PC-3 (cell line): ENCODE results near the gene CEP290. TPM values are rescaled to one million over a fixed set of nuclear protein-coding genes. Genes with fewer than 3 reads are reported as not detected.

ENCODE experiments used
- ATAC-seq: fragments of 200-7000 bp; cut with Tn5 transposase; 2 replicates; pipeline ENCODE4 v1.9.1; 2020; ENCODE audit warnings: mild to moderate bottlenecking, moderate library complexity
- Bru-seq: library from RNA; stranded (reverse); fragments of 400-500 nt; gene quantifications from one replicate; lab custom pipeline; 2021; lab: Mats Ljungman, UMichigan
- BruChase-seq, 2 experiments: library from RNA; stranded (reverse); fragments of 400-500 nt; gene quantifications; one replicate each; lab custom pipeline; 2021; lab: Mats Ljungman, UMichigan
- BruUV-seq: library from RNA; stranded (reverse); fragments of 400-500 nt; replicated peaks from 2 replicates; lab custom pipeline; 2021; lab: Mats Ljungman, UMichigan
- CTCF ChIA-PET: fragments of 300-600 bp; sonication (Branson Sonifier 250); formaldehyde crosslinking; loops from one replicate; lab custom pipeline; 2022; ENCODE audit warnings: antibody characterized with exemption; lab: Charles Lee
- POLR2A ChIA-PET: fragments of 300-600 bp; sonication (Branson Sonifier 250); formaldehyde crosslinking; loops from one replicate; lab custom pipeline; 2022; ENCODE audit warnings: antibody characterized with exemption; ENCODE audit not compliant: unreplicated experiment; lab: Charles Lee
- DNase-seq: peaks from one replicate; pipeline ENCODE4 v3.0.0-alpha.2; 2015
- H2AFZ ChIP-seq: fragments of 300-600 bp; sonication (generic); 2 replicates; pipeline ENCODE4 v1.6.0; 2016; ENCODE audit warnings: antibody characterized with exemption, low read length
- H3F3A ChIP-seq: fragments of 300-600 bp; sonication (generic); one replicate; pipeline ENCODE4 v1.6.0; 2017; ENCODE audit warnings: antibody characterized with exemption, low read length, control low read depth, mild to moderate bottlenecking; ENCODE audit not compliant: unreplicated experiment
- H3K27ac ChIP-seq: fragments of 300-600 bp; sonication (generic); 2 replicates; pipeline ENCODE4 v1.5.1; 2016; ENCODE audit warnings: mild to moderate bottlenecking, low read length
- H3K27me3 ChIP-seq: fragments of 300-600 bp; sonication (generic); 2 replicates; pipeline ENCODE4 v1.6.1; 2016; ENCODE audit warnings: low read length, mixed read lengths
- H3K36me3 ChIP-seq: fragments of 300-600 bp; sonication (generic); 2 replicates; pipeline ENCODE4 v1.6.1; 2016; ENCODE audit warnings: low read depth, mixed run types, low read length, mixed read lengths
- H3K4me1 ChIP-seq: fragments of 300-600 bp; sonication (generic); 2 replicates; pipeline ENCODE4 v1.5.1; 2016; ENCODE audit warnings: low read length; ENCODE audit not compliant: insufficient read depth
- H3K4me2 ChIP-seq: fragments of 300-600 bp; sonication (generic); 2 replicates; pipeline ENCODE4 v1.6.0; 2016; ENCODE audit warnings: low read length
- H3K4me3 ChIP-seq: fragments of 300-600 bp; sonication (generic); 2 replicates; pipeline ENCODE4 v1.5.1; 2016; ENCODE audit warnings: mild to moderate bottlenecking, low read length, mixed read lengths
- H3K79me2 ChIP-seq: fragments of 300-600 bp; sonication (generic); 2 replicates; pipeline ENCODE4 v1.6.1; 2017; ENCODE audit warnings: low read length, mixed read lengths
- H3K9ac ChIP-seq: fragments of 300-600 bp; sonication (generic); 2 replicates; pipeline ENCODE4 v1.6.0; 2016; ENCODE audit warnings: mild to moderate bottlenecking, low read length
- H3K9me2 ChIP-seq: fragments of 300-600 bp; sonication (generic); replicated peaks from 2 replicates; pipeline ENCODE4 v1.6.1; 2016; ENCODE audit warnings: mixed run types, low read length, mixed read lengths
- H3K9me3 ChIP-seq: fragments of 300-600 bp; sonication (generic); 2 replicates; pipeline ENCODE4 v1.6.1; 2016; ENCODE audit warnings: low read length, mixed read lengths
- H4K20me1 ChIP-seq: fragments of 300-600 bp; sonication (generic); 2 replicates; pipeline ENCODE4 v1.6.1; 2016; ENCODE audit warnings: low read length, mixed read lengths
- EZH2 ChIP-seq: fragments of 300-600 bp; sonication (generic); IDR thresholded peaks from one replicate; pipeline ENCODE4 v1.6.1; 2017; ENCODE audit warnings: antibody characterized with exemption, mild to moderate bottlenecking, low read length; ENCODE audit not compliant: unreplicated experiment
- EZH2phosphoT487 ChIP-seq: fragments of 300-600 bp; sonication (generic); IDR thresholded peaks from 2 replicates; pipeline ENCODE4 v1.6.1; 2018; ENCODE audit warnings: mild to moderate bottlenecking, antibody characterized with exemption, low read length, borderline replicate concordance
- intact Hi-C: fragments of 100-400 bp; cut with micrococcal nuclease; formaldehyde crosslinking; loops from 2 replicates; pipeline ENCODE4 v1.9.0; 2023
- long read RNA-seq: library from polyadenylated mRNA; unstranded; transcript quantifications from one replicate; pipeline ENCODE4 v2.0.0, GENCODE V29; 2021; ENCODE audit not compliant: unreplicated experiment
- total RNA-seq: library from RNA; depleted of rRNA; stranded (reverse); fragments of >200 nt; gene quantifications from 2 replicates; pipeline ENCODE4 v1.2.3, GENCODE V29; 2014; rRNA removed
- TF ChIP-seq, protein P1 (sequence below): fragments of 300-600 bp; sonication (generic); conservative IDR thresholded peaks from 2 replicates; pipeline ENCODE4 v1.5.1; 2017; ENCODE audit warnings: antibody characterized with exemption, low read depth, mild to moderate bottlenecking, low read length

Gene CEP290, protein sequence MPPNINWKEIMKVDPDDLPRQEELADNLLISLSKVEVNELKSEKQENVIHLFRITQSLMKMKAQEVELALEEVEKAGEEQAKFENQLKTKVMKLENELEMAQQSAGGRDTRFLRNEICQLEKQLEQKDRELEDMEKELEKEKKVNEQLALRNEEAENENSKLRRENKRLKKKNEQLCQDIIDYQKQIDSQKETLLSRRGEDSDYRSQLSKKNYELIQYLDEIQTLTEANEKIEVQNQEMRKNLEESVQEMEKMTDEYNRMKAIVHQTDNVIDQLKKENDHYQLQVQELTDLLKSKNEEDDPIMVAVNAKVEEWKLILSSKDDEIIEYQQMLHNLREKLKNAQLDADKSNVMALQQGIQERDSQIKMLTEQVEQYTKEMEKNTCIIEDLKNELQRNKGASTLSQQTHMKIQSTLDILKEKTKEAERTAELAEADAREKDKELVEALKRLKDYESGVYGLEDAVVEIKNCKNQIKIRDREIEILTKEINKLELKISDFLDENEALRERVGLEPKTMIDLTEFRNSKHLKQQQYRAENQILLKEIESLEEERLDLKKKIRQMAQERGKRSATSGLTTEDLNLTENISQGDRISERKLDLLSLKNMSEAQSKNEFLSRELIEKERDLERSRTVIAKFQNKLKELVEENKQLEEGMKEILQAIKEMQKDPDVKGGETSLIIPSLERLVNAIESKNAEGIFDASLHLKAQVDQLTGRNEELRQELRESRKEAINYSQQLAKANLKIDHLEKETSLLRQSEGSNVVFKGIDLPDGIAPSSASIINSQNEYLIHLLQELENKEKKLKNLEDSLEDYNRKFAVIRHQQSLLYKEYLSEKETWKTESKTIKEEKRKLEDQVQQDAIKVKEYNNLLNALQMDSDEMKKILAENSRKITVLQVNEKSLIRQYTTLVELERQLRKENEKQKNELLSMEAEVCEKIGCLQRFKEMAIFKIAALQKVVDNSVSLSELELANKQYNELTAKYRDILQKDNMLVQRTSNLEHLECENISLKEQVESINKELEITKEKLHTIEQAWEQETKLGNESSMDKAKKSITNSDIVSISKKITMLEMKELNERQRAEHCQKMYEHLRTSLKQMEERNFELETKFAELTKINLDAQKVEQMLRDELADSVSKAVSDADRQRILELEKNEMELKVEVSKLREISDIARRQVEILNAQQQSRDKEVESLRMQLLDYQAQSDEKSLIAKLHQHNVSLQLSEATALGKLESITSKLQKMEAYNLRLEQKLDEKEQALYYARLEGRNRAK (N-terminal part only)
- 9.7 and 16.1 TPM in 2 replicates for total RNA-seq
- Bru-seq, nascent RNA, result percentile 69 among the genes with signal in this experiment
- percentile 68 among the genes with signal in this experiment for BruChase-seq, experiment 1, labeled RNA remaining after a 6-hour chase
- percentile 66 among the genes with signal in this experiment for BruChase-seq, experiment 2, labeled RNA remaining after a 2-hour chase
- long read RNA-seq, partial matches to known transcripts, result 16 of 18 reads
- long read RNA-seq, other reads (novel, unspliced or antisense), result 2 of 18 reads

DNA sequence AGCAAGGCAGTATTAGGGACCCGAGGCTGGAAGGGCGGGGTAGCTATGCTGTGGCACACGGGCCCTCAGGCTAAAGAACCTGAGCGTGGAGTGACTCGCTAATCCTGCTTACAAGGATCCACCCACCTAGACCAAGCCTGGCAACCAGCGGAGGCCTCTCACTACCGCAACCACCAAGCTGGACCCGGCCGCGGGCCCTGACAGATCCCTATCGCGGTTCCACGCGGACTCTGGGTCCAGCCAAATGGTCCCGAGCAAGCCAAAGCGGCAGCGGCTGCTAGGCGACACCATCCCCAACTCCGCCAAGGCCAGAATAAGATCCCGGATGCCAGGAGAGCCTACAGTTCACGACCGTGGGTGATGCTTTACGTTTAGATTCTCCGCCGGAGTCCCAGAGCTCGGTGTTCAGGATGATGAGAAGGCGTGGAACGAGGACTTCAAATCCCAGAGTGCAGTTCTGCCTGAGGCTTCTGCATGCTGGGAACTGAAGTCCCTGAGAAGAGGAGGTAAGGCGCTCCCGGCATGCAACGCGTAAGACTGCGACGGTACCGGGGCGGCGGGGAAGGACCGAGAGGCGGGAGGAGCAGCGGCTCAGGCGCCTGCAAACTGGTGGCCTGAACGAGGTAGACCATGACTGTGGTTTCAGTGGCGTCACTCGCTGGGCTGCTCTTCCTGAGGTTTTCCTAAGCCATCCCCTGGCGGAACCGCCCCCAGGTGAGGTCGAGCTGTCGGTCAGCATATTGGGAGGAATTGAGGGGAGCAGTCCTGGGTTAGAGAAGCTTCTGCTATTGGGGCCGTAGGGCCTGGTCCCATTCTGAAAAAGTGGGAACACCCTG, at the start of gene CEP290, which contains the start of gene TMTC3:
Gene CEP290 (minus strand): TSS at position 315 of the 836 bp plus-strand sequence. CDS start 781 bp downstream, outside the sequence.
Gene TMTC3 (plus strand): TSS at position 534 of the 836 bp plus-strand sequence. CDS start 6,009 bp downstream, outside the sequence.
- Histone ChIP-seq H2AFZ (peak within 1 kb of the TSS; percentile 93), H3K79me2 (peaks cover 40% of the 10 kb centered on the region), H3K9me2 (no peaks in the 10 kb centered on the region), H3K4me1 (peaks cover 14% of the 10 kb centered on the region), H3K4me2 (peak within 1 kb of the TSS; percentile 88), H3K9me3 (no peaks in the 10 kb centered on the region), H3K9ac (peak within 1 kb of the TSS; percentile 73), H3K27ac (peak within 1 kb of the TSS; percentile 66), H3F3A (no peaks in the 10 kb centered on the region), H4K20me1 (no peaks in the 10 kb centered on the region), H3K36me3 (no peaks in the 10 kb centered on the region), H3K4me3 (peak within 1 kb of the TSS; percentile 89), H3K27me3 (no peaks in the 10 kb centered on the region)
- ChIA-PET POLR2A (interaction anchor here (0.6 kb wide), 1 partner anchor 15 kb away, joined by 3 read pairs; no protein-coding TSS in a partner anchor), CTCF (interaction anchor here (0.6 kb wide), 1 partner anchor 1038 kb away, joined by 3 read pairs; no protein-coding TSS in a partner anchor)
- intact Hi-C loops, result no loop called here
- BruUV-seq, result no TSS peak
- no peak for TF ChIP-seq EZH2
- TF ChIP-seq, protein P1, sequence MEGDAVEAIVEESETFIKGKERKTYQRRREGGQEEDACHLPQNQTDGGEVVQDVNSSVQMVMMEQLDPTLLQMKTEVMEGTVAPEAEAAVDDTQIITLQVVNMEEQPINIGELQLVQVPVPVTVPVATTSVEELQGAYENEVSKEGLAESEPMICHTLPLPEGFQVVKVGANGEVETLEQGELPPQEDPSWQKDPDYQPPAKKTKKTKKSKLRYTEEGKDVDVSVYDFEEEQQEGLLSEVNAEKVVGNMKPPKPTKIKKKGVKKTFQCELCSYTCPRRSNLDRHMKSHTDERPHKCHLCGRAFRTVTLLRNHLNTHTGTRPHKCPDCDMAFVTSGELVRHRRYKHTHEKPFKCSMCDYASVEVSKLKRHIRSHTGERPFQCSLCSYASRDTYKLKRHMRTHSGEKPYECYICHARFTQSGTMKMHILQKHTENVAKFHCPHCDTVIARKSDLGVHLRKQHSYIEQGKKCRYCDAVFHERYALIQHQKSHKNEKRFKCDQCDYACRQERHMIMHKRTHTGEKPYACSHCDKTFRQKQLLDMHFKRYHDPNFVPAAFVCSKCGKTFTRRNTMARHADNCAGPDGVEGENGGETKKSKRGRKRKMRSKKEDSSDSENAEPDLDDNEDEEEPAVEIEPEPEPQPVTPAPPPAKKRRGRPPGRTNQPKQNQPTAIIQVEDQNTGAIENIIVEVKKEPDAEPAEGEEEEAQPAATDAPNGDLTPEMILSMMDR, result no peak
- no peak for TF ChIP-seq EZH2phosphoT487
- ATAC-seq (peak; percentile 97), DNase-seq (peak; percentile 99)

DNA sequence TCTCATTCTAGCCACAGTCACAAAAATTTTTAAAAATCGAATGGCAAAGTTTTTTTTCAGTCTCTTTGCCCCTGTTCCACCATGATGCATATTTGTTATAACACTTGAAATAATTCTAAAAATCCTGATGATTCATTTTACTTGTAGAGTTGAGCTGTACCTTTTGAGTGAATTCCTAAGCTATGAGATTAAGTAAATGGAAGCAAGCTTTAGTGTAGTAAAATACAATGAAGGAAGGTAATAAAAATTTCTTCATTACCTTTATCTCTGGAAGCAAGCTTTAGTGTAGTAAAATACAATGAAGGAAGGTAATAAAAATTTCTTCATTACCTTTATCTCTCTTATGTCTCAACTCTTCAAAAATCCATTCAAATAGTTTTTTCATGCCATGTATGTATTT, 46.3 kb upstream of the CEP290 start:
- intact Hi-C loops, result loop anchor here (10.0 kb wide), 1 partner anchor 207 kb away; no protein-coding TSS in a partner anchor
- TF ChIP-seq EZH2phosphoT487 (no peak), EZH2 (no peak)
- TF ChIP-seq, protein P1, result no peak
- Histone ChIP-seq H3K9me3 (no peaks in the 10 kb centered on the region), H3K36me3 (no peaks in the 10 kb centered on the region), H3K27me3 (no peaks in the 10 kb centered on the region), H3K4me3 (no peak overlapping the region), H3K4me1 (peaks cover 39% of the 10 kb centered on the region), H3K79me2 (no peaks in the 10 kb centered on the region), H3F3A (no peaks in the 10 kb centered on the region), H3K27ac (peak overlapping the region; percentile 88), H3K9me2 (no peaks in the 10 kb centered on the region), H3K4me2 (peak overlapping the region; percentile 9), H4K20me1 (no peaks in the 10 kb centered on the region), H3K9ac (peak overlapping the region; percentile 11; the same call in 1 of the 2 replicates), H2AFZ (no peak overlapping the region)
- POLR2A ChIA-PET, result no interaction called here
- no TSS peak for BruUV-seq
- DNase-seq (peak; percentile 72), ATAC-seq (peak; percentile 75)
- CTCF ChIA-PET, result interaction anchor here (0.6 kb wide), 1 partner anchor 116 kb away, joined by 3 read pairs; no protein-coding TSS in a partner anchor
